Vagina (tissue), 2 donors: ENCODE data around the gene ATP6V1C2. TPM values are rescaled to one million over a fixed set of nuclear protein-coding genes. Genes with fewer than 3 reads are reported as not detected.
"Not testable (repeated sequence)": the region's sequence is repeated elsewhere in the genome, so short reads cannot be mapped to it uniquely, and the experiment has no call there.

ENCODE experiments used
- DNase-seq, 2 donors: peaks; one replicate each; pipeline ENCODE4 v3.0.0-alpha.2; 2017; ENCODE audit errors: extremely low spot score in 2 of 2
- H3K27ac ChIP-seq: fragments of 200-600 bp; sonication (generic); one replicate; pipeline ENCODE4 v1.5.1; 2019
- H3K27me3 ChIP-seq: fragments of 200-600 bp; sonication (generic); one replicate; pipeline ENCODE4 v1.5.1; 2019
- H3K36me3 ChIP-seq, 2 donors: fragments of 200-600 bp; sonication (generic); one replicate each; pipeline ENCODE4 v1.5.1; 2017 to 2019
- H3K4me1 ChIP-seq: fragments of 200-600 bp; sonication (generic); one replicate; pipeline ENCODE4 v1.5.1; 2019
- H3K4me3 ChIP-seq, 2 donors: fragments of 200-600 bp; sonication (generic); 1 replicate in 1 of 2; 2 replicates in 1 of 2; pipeline ENCODE4 v1.5.1; 2016 to 2019
- H3K9me3 ChIP-seq: fragments of 200-600 bp; sonication (generic); one replicate; pipeline ENCODE4 v1.5.1; 2019
- POLR2A ChIP-seq, 2 donors: fragments of 450-650 bp; IDR thresholded peaks; one replicate each; pipeline ENCODE4 v1.6.1; 2017; ENCODE audit warnings: antibody characterized with exemption in 2 of 2, mild to moderate bottlenecking in 2 of 2, moderate library complexity in 2 of 2
- POLR2AphosphoS5 ChIP-seq, 2 donors: sonication (generic); formaldehyde crosslinking; IDR thresholded peaks; one replicate each; pipeline ENCODE4 v1.9.0; 2017; ENCODE audit warnings: antibody characterized with exemption in 2 of 2, mild to moderate bottlenecking in 2 of 2, low read depth in 1 of 2; ENCODE audit not compliant: insufficient read depth in 1 of 2
- intact Hi-C: fragments of 100-400 bp; cut with DNase I; formaldehyde crosslinking; loops from one replicate; pipeline ENCODE4 v1.15.1; 2023
- total RNA-seq: library from RNA; depleted of rRNA; stranded (reverse); fragments of >200 nt; gene quantifications from one replicate; pipeline ENCODE4 v1.2.3, GENCODE V29; 2016
- TF ChIP-seq, protein P1 (sequence below), 3 experiments: fragments of 450-650 bp in 2 of 3; fragments of 200-600 bp in 1 of 3; sonication (generic) in 1 of 3; IDR thresholded peaks; one replicate each; pipeline ENCODE4 v1.5.1; 2017 to 2019; ENCODE audit warnings: antibody characterized with exemption in 3 of 3, mild to moderate bottlenecking in 2 of 3, moderate library complexity in 2 of 3

Gene ATP6V1C2
- total RNA-seq, 1 donor from 2014 or later, result 134 TPM

DNA sequence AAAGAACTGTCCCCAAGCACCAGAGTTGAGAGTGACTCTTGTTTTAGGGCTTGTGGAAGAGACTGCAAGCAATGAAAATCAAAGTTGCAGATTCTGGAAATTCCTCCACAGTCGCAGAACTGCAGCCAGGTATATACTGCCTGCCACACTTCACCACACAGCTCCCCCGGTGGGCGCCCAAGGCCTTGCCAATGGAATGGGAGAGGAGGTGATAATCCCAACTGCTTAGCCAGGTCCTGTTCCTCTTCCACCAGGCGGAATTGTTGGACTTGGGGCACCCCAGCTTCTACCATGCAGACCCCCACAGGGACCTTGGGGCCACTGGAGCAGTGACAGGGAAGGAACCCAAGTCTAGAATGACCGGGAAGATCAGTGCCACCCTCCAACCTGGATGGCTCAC is 96.0 kb downstream of the ATP6V1C2 start:
- Histone ChIP-seq H3K27ac (no peak overlapping the region), H3K36me3 (no peaks in the 10 kb centered on the region), H3K4me3 (no peak overlapping the region), H3K9me3 (no peaks in the 10 kb centered on the region), H3K27me3 (no peaks in the 10 kb centered on the region), H3K4me1 (peaks cover 5% of the 10 kb centered on the region)
- no peak for DNase-seq
- TF ChIP-seq, protein P1, sequence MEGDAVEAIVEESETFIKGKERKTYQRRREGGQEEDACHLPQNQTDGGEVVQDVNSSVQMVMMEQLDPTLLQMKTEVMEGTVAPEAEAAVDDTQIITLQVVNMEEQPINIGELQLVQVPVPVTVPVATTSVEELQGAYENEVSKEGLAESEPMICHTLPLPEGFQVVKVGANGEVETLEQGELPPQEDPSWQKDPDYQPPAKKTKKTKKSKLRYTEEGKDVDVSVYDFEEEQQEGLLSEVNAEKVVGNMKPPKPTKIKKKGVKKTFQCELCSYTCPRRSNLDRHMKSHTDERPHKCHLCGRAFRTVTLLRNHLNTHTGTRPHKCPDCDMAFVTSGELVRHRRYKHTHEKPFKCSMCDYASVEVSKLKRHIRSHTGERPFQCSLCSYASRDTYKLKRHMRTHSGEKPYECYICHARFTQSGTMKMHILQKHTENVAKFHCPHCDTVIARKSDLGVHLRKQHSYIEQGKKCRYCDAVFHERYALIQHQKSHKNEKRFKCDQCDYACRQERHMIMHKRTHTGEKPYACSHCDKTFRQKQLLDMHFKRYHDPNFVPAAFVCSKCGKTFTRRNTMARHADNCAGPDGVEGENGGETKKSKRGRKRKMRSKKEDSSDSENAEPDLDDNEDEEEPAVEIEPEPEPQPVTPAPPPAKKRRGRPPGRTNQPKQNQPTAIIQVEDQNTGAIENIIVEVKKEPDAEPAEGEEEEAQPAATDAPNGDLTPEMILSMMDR (IDR thresholded peaks at IDR 0.05), result no peak
- TF ChIP-seq POLR2A (IDR thresholded peaks at IDR 0.05) (no peak), POLR2AphosphoS5 (IDR thresholded peaks at IDR 0.05; ENCODE audit: insufficient read depth in 1 of 2, low read depth in 1 of 2) (no peak)
- intact Hi-C loops, result loop anchor here (5.0 to 10.0 kb wide), 2 partner anchors 637 to 1980 kb away; no protein-coding TSS in a partner anchor

DNA sequence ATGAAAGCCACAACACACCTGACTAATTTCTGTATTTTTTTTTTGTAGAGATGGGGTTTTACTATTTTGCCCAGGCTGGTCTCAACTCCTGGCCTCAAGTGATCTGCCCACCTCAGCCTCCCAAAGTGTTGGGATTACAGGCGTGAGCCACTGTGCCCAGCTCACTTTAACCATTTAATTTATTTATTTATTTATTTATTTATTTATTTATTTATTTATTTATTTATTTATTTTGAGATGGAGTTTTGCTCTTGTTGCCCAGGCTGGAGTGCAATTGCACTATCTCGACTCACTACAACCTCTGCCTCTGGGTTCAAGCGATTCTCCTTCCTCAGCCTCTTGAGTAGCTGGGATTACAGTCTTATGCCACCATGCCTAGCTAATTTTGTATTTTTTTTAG is 96.9 kb downstream of the ATP6V1C2 start:
- H3K9me3 ChIP-seq, H3K27me3 ChIP-seq, H3K4me3 ChIP-seq, H3K27ac ChIP-seq, H3K36me3 ChIP-seq, DNase-seq, H3K4me1 ChIP-seq: not testable (repeated sequence)
- intact Hi-C loops, result loop anchor here (5.0 to 10.0 kb wide), 2 partner anchors 636 to 1979 kb away; no protein-coding TSS in a partner anchor

- Histone ChIP-seq H3K4me3 (no peak overlapping the region), H3K27ac (no peak overlapping the region), H3K27me3 (no peaks in the 10 kb centered on the region), H3K36me3 (no peaks in the 10 kb centered on the region), H3K4me1 (no peaks in the 10 kb centered on the region), H3K9me3 (no peaks in the 10 kb centered on the region)
- intact Hi-C loops, result loop anchor here (5.0 to 10.0 kb wide), 2 partner anchors 636 to 1978 kb away; no protein-coding TSS in a partner anchor
- TF ChIP-seq, protein P1 (IDR thresholded peaks at IDR 0.05), result no peak
- TF ChIP-seq POLR2A (IDR thresholded peaks at IDR 0.05), result no peak
- TF ChIP-seq POLR2AphosphoS5 (IDR thresholded peaks at IDR 0.05; ENCODE audit: insufficient read depth in 1 of 2, low read depth in 1 of 2), result no peak
- no peak for DNase-seq
These were observed 97.6 kb downstream of the ATP6V1C2 start for GRCh38 chr2:10818984-10819383.

DNA sequence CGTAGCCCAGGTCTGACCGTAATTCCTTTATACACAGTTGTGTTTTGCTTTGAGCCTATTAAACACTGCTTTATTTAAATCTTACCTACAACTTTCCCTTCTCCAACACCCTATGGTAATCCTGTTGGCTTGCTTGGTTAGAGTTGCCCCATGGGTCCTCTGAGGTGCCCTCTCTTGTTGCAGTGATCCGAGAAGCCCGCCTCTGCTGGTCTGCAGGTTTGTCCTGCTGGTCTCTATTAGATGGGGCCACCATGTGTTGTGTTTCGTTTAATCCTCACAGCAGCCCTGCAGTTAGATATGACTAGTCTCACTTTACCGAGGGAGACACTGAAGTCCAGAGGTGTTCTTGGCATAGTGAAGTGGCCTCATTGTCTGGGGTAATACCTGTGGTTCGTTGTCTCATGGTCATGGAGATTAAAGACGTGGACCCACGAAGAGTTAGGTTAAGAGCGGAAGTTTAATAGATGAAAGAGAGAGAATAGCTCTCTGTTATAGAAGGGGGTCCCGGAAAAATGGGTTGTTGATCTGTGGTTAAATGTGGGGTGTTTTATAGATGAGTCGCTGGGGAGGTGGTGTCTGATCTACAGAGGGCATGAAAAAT is 98.4 kb downstream of the ATP6V1C2 start:
- TF ChIP-seq POLR2AphosphoS5 (IDR thresholded peaks at IDR 0.05; ENCODE audit: insufficient read depth in 1 of 2, low read depth in 1 of 2), result no peak
- TF ChIP-seq POLR2A (IDR thresholded peaks at IDR 0.05), result no peak
- TF ChIP-seq, protein P1 (IDR thresholded peaks at IDR 0.05), result no peak
- Histone ChIP-seq H3K27ac (no peak overlapping the region), H3K4me3 (no peak overlapping the region), H3K9me3 (no peaks in the 10 kb centered on the region), H3K27me3 (no peaks in the 10 kb centered on the region), H3K4me1 (no peaks in the 10 kb centered on the region), H3K36me3 (no peaks in the 10 kb centered on the region)
- intact Hi-C loops, result loop anchor here (5.0 to 10.0 kb wide), 2 partner anchors 635 to 1977 kb away; no protein-coding TSS in a partner anchor
- no peak for DNase-seq

- intact Hi-C loops, result no loop called here
- Histone ChIP-seq H3K27ac (no peak overlapping the region), H3K27me3 (no peaks in the 10 kb centered on the region), H3K4me3 (no peak overlapping the region), H3K4me1 (no peaks in the 10 kb centered on the region), H3K9me3 (no peaks in the 10 kb centered on the region), H3K36me3 (no peaks in the 10 kb centered on the region)
- no peak for DNase-seq
- TF ChIP-seq POLR2A (IDR thresholded peaks at IDR 0.05) (no peak), POLR2AphosphoS5 (IDR thresholded peaks at IDR 0.05; ENCODE audit: insufficient read depth in 1 of 2, low read depth in 1 of 2) (no peak)
- TF ChIP-seq, protein P1 (IDR thresholded peaks at IDR 0.05), result no peak
These were observed 99.1 kb downstream of the ATP6V1C2 start for GRCh38 chr2:10820562-10820961.
